Smooth muscle cell (in vitro differentiated cells): Measurements from ENCODE around the gene ROR2. TPM values are rescaled to one million over a fixed set of nuclear protein-coding genes. Genes with fewer than 3 reads are reported as not detected.
A peak's percentile ranks its signal among the peaks of the same experiment; 100 is the strongest.

Experiments used
- DNase-seq: peaks from one replicate; lab custom pipeline; 2025; ENCODE audit not compliant: unreplicated experiment; lab: John Stamatoyannopoulos, UW
- H2AFZ ChIP-seq: fragments of 200-600 bp; sonication (generic); 2 replicates; pipeline ENCODE4 v1.6.0; 2016; ENCODE audit warnings: antibody characterized with exemption, low read depth, mild to moderate bottlenecking
- H3F3A ChIP-seq: fragments of 200-600 bp; sonication (generic); 2 replicates; pipeline ENCODE4 v1.6.0; 2017; ENCODE audit warnings: antibody characterized with exemption, low read depth
- H3K27ac ChIP-seq: fragments of 200-600 bp; sonication (generic); 2 replicates; pipeline ENCODE4 v1.5.1; 2016; ENCODE audit warnings: low read depth, mild to moderate bottlenecking
- H3K27me3 ChIP-seq: fragments of 200-600 bp; sonication (generic); 2 replicates; pipeline ENCODE4 v1.6.1; 2016; ENCODE audit warnings: low read depth, mild to moderate bottlenecking
- H3K36me3 ChIP-seq: fragments of 200-600 bp; sonication (generic); 2 replicates; pipeline ENCODE4 v1.5.1; 2016; ENCODE audit warnings: low read depth
- H3K4me1 ChIP-seq: fragments of 200-600 bp; sonication (generic); 2 replicates; pipeline ENCODE4 v1.5.1; 2016; ENCODE audit warnings: low read depth
- H3K4me2 ChIP-seq: fragments of 200-600 bp; sonication (generic); 2 replicates; pipeline ENCODE4 v1.6.0; 2016; ENCODE audit warnings: mild to moderate bottlenecking
- H3K4me3 ChIP-seq: fragments of 200-600 bp; sonication (generic); 2 replicates; pipeline ENCODE4 v1.5.1; 2016; ENCODE audit warnings: mild to moderate bottlenecking
- H3K79me2 ChIP-seq: fragments of 200-600 bp; sonication (generic); 2 replicates; pipeline ENCODE4 v1.6.0; 2016; ENCODE audit warnings: low read depth, mild to moderate bottlenecking
- H3K9ac ChIP-seq: fragments of 200-600 bp; sonication (generic); 2 replicates; pipeline ENCODE4 v1.6.0; 2016; ENCODE audit warnings: low read depth
- H3K9me3 ChIP-seq: fragments of 200-600 bp; sonication (generic); replicated peaks from 2 replicates; pipeline ENCODE4 v1.5.1; 2016; ENCODE audit warnings: low read depth
- H4K20me1 ChIP-seq: fragments of 200-600 bp; sonication (generic); 2 replicates; pipeline ENCODE4 v1.6.0; 2016; ENCODE audit warnings: low read depth
- WGBS: methylation state at CpG from one replicate; pipeline ENCODE4 v1.1.7; 2016; ENCODE audit warnings: low lambda C conversion rate; 5-methylcytosine and 5-hydroxymethylcytosine counted together
- polyA plus RNA-seq: library from polyadenylated mRNA; unstranded; fragments of >200 nt; fragmentation: Nextera tagmentation; extraction: Ambion mirVana; gene quantifications from 2 replicates; pipeline ENCODE4 v1.2.1, GENCODE V29; 2016
- total RNA-seq: library from RNA; depleted of rRNA; stranded (reverse); fragments of >200 nt; gene quantifications from 2 replicates; pipeline ENCODE4 v1.2.3, GENCODE V29; 2014
- TF ChIP-seq, protein P1 (sequence below): fragments of 200-600 bp; sonication (generic); IDR thresholded peaks from 2 replicates; pipeline ENCODE4 v1.5.1; 2017; ENCODE audit warnings: borderline replicate concordance, mild to moderate bottlenecking, antibody characterized with exemption; ENCODE audit not compliant: insufficient read depth, poor library complexity, severe bottlenecking

The ROR2 gene
- total and polyA plus RNA-seq, 2 experiments from 2014 or later: 16.7 to 21.7 TPM

- Histone ChIP-seq H3K9ac (peak overlapping the region; percentile 1), H3K27ac (peak overlapping the region; percentile 74), H3K27me3 (no peaks in the 10 kb centered on the region), H3K79me2 (no peaks in the 10 kb centered on the region), H3K4me1 (peaks cover 9% of the 10 kb centered on the region), H3K4me2 (peak overlapping the region; percentile 49), H3F3A (peaks cover under 1% of the 10 kb centered on the region), H3K4me3 (no peak overlapping the region), H3K9me3 (no peaks in the 10 kb centered on the region), H2AFZ (no peak overlapping the region), H3K36me3 (no peaks in the 10 kb centered on the region), H4K20me1 (no peaks in the 10 kb centered on the region)
- DNase-seq: no peak
- 49% methylated on average over 4 of the region's 4 CpGs for WGBS
- TF ChIP-seq, protein P1, sequence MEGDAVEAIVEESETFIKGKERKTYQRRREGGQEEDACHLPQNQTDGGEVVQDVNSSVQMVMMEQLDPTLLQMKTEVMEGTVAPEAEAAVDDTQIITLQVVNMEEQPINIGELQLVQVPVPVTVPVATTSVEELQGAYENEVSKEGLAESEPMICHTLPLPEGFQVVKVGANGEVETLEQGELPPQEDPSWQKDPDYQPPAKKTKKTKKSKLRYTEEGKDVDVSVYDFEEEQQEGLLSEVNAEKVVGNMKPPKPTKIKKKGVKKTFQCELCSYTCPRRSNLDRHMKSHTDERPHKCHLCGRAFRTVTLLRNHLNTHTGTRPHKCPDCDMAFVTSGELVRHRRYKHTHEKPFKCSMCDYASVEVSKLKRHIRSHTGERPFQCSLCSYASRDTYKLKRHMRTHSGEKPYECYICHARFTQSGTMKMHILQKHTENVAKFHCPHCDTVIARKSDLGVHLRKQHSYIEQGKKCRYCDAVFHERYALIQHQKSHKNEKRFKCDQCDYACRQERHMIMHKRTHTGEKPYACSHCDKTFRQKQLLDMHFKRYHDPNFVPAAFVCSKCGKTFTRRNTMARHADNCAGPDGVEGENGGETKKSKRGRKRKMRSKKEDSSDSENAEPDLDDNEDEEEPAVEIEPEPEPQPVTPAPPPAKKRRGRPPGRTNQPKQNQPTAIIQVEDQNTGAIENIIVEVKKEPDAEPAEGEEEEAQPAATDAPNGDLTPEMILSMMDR: no peak
Measured at GRCh38 chr9:91777292-91777830, 172.7 kb downstream of the ROR2 start.

DNA sequence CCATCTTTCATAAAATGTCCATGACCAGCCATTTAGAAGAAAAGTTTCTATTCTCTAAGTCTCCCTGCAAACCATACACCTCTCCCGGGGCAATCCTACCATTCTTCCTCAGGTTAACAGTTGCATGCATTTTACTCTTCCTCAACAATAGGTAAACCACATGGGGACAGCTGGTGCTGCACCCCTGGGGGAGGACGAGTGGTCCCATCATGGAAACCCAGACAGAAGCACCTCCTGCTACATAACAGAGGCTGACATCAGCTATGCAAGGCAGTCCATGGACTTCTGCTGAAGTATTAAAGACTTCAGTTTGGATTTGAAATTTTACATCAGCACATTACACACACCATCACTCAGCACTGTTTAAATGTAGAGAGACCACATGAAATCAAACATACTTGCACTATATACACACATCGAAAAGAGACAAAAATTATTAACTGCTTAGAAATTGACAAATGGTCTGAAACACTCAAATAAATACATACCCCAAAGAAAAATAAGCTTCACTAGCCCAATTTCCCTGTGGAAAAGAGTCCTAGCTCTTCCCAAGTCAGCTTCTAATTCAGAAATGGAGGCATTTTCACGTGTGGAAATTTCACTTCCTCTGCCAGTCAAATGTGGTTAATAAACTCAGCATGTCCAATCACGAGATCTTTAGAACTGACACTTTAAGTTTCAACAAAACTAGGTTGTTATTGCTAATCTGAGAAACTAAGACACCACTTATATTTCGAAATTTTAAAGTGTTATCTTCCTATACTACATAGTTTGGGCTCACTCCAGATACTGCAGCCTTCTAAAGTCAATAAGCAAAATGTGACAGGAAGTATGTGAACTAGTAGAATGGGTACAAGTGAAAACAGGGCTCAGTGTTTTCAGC, 173.4 kb downstream of the ROR2 start:
- Histone ChIP-seq H3K9me3 (no peaks in the 10 kb centered on the region), H3K79me2 (no peaks in the 10 kb centered on the region), H4K20me1 (no peaks in the 10 kb centered on the region), H3F3A (peaks cover 7% of the 10 kb centered on the region), H3K4me2 (peak overlapping the region; percentile 49), H3K36me3 (no peaks in the 10 kb centered on the region), H3K27ac (peak overlapping the region; percentile 74), H3K27me3 (no peaks in the 10 kb centered on the region), H3K4me1 (peaks cover 12% of the 10 kb centered on the region), H2AFZ (no peak overlapping the region), H3K4me3 (no peak overlapping the region), H3K9ac (no peak overlapping the region)
- DNase-seq: no peak
- TF ChIP-seq, protein P1: no peak
- WGBS: 53% methylated on average over 6 of the region's 6 CpGs

GRCh38 chr9:91775708-91776028, 174.4 kb downstream of the ROR2 start:
- H3K4me1 ChIP-seq: peaks cover 17% of the 10 kb centered on the region
- H3K79me2 ChIP-seq: no peaks in the 10 kb centered on the region
- no peak overlapping the region for H3K4me3 ChIP-seq
- H3K4me2 ChIP-seq: no peak overlapping the region
- no peaks in the 10 kb centered on the region for H3K36me3 ChIP-seq
- H3K27ac ChIP-seq: no peak overlapping the region
- 8% methylated on average over 4 of the region's 4 CpGs for WGBS
- no peak overlapping the region for H2AFZ ChIP-seq
- TF ChIP-seq, protein P1: no peak
- H3K9ac ChIP-seq: no peak overlapping the region
- no peak for DNase-seq
- H3F3A ChIP-seq: peaks cover 15% of the 10 kb centered on the region
- H3K9me3 ChIP-seq: no peaks in the 10 kb centered on the region
- H4K20me1 ChIP-seq: no peaks in the 10 kb centered on the region
- H3K27me3 ChIP-seq: no peaks in the 10 kb centered on the region
